NCI-H1436 treated with DMSO at 0.1 percent for 48 hours (cell line): Measurements from ENCODE around the gene CDK18.

Experiments
- DNase-seq: peaks from one replicate; lab custom pipeline; 2025; lab: John Stamatoyannopoulos, UW

CDK18 gene

DNA sequence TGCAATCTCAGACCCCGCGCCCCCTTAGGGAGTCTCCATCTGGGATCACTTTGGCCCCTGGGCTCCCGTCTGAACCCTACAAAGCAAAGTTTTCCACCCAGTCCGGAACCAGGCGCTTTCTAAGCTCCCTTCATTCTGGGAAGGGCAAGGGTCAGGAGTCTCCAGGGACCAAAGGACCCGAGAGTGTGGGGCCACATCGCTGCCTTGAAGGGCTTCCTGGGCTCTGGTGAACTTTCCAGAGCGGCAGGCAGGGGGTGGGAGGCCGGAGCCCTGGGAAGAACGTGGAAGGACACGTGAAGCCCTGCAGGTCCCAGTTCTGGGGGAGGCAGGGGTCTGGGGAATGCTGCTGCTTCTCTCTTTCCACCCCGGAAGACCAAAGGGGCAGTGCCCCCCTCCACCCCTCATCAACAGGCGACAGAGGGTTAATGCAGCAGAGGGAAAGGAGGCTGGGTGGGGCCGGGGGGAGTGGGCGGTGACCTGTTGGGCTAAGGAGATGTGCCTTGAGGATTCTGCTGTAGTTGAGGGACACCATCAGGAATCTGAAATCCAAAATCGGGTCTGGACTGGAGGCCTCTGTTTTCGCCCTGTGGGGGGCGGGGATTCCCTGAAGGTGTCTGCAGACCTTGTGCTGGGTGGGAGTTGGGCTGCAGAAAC is 734 bp downstream of the CDK18 start:
- DNase-seq: no peak

DNA sequence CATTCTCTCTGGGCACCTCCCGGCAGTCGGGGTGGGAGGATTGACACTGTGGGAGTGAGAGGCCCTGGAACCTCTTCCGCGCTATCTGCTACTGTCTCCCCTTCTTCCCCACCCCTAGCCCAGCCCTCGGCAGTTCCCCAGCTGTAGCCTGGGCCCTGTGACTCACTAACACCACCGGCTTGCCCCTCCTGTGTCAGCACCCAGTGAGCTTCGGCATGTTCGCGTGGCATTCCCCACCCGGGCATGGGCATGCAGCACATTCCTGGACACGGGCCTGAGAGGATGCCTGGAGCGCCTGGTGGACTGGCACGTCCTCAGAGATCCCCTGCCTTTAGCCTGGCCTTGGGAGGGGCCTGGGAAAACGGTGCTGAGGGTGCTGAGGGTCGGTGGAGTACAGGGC is 1.3 kb downstream of the CDK18 start:
- DNase-seq: no peak

DNA sequence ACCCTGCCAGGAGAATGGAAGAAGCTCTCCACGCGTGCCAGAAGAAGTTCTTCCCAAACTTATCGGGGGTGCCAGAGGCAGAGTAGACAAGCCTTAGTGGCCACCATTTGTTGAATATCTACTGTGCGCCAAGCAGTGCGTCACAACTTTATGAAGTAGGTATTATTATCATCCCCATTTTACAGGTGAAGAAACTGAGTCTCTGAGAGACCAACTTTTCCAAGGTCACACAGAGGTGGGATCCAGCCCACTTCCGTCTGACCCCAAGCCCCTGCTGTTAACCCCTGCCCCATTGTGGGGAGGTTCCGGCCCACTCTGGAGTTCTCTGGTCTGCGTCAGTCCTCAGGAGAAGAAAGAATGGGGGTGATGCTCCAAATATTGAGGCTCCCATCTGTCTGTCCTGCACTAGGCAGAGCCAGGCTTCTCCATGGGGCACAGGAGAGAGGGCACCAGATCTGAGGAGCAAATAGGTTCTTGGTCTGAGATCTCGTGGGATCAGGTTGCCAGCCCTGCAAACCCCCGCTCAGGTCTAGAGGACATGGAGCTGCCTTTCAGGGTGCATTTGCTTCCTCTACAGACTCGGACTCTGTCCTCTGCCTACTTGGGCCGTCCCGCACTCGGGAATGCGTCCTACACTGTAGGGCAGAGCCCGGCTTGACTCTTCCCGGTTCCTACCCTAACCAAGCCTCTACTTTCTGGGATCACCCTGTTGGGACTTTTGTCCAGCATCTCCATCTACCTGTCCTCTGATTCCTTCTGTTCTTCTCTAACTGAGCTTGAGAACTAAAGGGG is 2.1 kb downstream of the CDK18 start:
- DNase-seq: no peak

DNA sequence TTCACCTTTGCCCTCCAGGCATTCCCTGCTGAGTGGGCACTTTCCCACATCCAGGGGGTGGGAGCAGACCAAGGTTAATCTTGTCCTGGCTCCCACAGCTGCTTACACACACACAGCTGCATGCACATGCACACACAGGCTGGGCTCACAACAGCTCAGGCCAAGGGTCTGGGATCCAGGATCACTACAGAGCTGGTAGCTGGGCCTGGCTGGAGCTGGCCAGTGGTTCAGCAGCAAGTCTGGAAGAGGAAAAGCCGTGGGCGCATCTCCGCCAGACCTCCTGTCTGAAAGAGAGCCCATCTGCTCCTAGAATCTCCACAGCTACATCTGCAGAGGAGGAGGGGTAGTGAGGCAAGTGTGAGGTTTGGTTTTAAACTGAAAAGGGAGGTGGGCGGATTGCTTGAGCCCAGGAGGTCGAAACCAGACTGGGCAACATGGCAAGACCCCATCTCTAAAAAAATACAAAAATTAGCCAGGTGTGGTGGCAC is 3.8 kb downstream of the CDK18 start:
- DNase-seq: no peak

DNA sequence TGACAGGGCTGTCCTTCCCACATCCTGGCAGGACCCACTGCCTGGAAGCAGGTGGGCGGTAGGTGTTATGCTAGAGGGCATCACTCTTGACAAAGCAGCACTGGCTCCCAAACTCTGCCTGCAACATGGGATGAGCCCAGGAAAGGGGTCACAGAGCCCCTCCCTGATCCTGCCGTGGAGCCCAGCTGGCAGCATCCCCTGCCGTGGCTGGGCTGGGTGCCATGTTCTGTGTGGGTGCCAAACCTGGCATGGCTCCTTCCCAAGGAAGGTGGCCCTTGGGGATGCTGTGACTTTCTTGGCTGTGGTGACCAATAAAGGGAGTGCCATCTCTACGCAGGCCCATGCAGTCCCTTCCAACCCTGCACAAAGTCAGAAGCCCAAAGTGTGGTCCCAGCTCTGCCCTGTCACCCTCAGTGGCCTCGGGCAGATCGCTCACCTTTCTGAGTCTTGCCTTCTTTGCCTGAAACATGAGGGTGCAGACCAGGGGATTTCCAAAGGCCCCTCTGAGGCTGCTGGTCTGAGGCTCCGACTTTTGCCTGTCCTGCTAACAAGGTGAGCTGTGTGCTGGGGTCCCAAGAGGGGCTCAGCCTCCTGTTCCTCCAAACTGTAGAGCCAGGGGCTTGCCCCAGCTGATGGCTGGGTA is 6.0 kb downstream of the CDK18 start:
- DNase-seq: no peak

DNA sequence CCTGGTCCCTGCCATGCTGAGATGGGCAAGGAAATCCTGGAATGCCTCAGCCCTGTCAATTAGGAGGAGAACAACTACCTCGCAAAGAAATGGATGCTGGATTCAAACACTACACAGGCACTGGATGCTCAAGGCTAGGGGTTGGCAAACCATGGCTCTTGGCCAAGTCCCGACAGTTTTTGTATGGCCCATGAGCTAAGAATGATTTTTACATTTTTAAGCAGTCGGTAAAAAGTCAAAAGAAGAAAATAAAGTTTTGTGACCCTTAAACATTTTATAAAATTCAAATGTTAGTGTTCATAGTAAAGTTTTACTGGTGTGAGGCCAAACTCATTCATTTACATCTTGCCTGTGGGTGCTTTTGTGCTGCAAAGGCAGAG is 6.5 kb downstream of the CDK18 start:
- no peak for DNase-seq

DNA sequence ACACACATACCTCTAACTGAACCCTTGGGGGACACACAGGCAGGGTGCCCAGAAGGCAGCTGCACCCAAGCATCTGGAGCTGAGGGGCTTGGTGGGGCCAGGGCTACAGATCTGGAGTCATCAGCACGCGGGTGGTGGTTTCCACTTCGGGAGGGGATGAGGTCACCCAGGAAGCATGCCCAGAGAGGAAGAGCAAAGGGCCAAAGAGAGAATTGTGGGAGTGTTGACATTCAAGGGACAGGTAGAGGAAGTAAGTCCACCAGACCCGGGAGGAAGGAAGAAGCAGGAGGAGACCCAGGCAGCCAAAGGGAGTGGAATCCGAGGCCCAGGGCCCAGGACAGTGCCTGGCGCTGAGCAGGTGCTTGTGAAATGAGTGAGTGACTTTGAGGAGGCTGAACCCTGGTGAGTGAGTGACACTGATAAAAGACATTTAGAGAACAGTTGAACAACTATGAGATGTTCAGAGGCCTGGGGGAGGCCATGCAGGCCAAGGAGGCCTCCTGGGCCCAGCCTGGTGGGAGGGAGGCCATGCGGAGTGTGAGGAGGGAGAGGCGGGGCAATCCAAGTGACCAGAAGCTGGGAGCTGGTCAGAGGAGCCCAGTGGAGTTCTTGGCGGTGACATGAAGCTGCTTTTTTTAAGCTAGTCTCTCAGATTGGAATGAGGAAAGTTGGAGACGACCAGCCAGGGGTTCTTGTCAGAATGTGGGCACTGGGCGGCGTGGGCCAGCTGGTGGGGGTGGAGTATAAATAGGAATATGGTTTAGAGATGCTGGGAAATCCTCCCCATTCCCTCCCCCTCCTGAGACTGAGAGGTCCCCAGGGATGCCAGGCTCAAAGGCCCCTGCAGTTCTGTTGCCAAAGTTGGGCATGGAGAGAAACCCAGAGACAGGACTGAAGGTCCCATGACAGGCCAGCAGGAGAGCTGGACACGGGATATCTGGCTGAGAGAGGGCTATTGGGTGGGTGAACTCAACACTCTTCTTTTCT is 7.9 kb downstream of the CDK18 start:
- no peak for DNase-seq

DNA sequence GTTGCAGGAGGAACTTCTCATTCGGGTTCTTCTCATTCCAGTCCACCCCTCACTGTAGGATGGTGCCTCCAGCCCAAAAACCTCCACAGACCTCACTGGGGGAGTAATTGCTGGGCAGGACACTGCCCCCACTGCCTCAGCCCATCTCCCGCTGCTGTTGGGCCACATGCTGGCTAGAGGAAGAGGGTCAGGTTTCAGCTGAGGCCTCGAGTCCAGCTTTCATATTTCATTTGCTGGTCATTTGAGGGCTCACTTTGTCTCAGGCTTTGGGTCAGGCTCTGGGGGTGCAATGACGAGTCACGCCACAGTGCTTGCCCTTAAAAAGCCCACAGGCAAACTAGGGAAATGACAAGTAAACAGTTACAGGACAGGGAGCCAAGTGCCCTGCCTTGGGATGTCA is 9.3 kb downstream of the CDK18 start:
- no peak for DNase-seq

DNA sequence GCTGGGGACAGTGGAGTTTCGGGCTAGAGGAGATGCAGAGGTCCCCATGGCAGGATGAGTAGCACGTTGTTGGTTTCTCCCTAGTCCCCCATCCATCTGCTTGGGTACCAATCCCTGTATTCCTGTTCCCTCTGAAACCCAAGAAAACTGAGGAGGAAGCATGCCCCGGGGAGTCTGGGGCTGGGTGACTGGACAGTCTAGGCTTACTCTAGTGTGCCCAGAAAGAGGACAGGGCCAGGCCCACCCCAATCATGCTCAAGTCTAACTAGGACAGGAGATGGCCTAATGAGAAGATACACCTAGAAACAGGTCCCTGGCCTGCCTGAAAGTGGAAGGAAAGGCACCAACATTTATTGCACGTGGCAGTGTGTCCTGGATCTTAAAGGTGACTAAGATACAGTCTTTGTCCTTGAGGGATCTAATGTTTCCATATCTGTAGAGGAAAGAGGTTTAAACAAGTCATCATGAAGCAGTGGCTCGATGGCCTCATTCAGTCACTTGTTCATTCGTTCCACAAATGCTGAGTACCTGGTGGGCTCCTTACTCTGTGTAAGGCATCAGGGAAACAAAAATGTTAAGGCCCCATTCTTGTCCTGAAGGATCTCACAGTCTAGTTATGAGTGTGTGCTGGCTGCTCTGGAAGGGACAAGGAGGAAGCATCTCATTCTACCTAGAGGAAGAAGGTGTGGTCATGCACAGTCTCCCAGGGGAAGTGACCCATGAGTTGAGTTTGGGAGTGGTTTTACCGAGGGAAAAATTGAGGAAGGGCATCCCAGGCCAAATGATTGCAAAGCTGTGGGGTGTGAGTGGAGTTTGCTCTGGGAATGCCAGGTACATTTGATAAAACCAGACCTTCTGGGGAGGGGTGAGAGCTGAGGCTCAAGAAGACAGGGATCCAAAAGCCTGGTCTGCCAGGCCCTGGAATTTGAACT is 10.0 kb downstream of the CDK18 start:
- DNase-seq: no peak

DNA sequence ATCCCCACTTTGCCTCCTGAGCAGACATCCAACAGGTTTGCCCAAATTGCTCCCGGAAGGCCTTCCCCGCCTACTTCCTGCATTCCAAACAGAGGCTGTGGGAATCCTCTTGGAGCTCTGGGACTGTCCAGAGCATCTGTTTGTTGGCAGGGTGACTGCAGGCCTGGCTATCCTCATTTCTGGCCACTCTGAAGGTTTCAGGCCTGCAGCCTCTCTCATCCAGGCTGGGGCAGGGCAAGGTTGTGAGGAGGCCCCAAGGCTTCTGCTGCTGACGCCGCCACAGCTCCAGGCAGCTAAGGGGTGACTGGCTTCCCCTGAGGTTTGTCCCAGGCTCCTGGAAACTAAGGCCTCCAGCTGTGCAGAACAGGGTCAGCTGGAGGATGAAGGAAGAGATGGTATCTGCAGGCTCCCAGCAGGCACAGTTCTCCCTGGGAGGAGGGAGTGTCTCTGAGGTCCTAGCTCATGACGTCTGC is 11.3 kb downstream of the CDK18 start:
- no peak for DNase-seq

DNA sequence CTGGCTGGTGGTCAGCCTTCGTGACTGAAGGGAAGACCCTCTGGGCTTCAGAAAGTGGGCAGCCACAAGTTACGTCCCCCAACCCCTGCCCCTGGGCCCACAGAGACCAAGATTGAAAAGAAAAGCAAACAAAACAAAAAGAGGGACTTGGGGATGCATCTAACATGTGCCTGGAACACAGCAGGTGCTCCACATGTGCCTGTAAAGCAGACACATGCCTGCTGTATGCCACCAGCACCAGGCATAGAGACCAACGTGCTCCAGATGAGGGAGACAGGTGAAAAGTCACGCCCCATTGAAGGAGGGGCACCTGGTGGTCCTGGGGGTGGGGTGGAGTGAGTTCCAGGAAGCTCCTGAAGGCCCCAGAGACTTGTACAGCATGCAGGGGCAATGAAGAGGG is 11.9 kb downstream of the CDK18 start:
- no peak for DNase-seq

DNA sequence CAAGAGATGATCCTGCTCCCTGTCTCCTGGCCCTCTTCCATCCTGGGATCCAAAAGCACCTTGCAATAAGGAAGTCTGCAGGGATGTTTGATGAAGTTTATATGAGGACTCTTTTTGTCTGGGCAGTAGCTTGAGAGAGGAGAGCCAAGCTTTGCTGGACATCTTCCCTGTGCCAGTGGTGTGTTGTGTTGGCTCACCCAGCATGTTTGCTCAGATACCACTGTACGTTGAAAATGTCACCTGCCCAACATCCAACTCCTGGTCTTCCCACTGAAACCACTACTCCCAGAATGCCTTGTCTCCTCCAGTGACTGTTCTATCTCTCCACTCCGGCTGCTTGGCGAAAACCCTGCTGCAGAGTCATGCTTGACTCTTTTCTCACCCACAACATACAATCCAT is 12.8 kb downstream of the CDK18 start:
- DNase-seq: no peak

DNA sequence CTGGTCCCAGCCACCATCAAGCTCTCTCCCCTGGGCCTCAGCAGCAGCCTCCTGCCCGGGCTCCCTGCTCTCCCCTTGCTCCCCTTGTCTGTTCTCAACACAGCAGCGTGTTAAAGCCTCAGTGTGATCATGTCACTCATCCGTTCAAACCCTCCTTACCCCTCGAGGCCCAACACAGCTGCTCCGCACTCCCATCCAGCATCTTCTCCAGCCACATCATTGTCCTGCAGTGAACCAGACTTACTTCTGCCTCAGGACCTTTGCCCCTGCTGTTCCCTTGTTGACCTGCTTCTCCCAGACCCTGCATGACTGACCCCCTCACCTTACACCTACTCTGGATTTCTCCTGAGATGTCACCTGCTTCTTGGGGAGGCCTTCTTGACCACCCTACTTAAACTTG is 13.3 kb downstream of the CDK18 start:
- no peak for DNase-seq

DNA sequence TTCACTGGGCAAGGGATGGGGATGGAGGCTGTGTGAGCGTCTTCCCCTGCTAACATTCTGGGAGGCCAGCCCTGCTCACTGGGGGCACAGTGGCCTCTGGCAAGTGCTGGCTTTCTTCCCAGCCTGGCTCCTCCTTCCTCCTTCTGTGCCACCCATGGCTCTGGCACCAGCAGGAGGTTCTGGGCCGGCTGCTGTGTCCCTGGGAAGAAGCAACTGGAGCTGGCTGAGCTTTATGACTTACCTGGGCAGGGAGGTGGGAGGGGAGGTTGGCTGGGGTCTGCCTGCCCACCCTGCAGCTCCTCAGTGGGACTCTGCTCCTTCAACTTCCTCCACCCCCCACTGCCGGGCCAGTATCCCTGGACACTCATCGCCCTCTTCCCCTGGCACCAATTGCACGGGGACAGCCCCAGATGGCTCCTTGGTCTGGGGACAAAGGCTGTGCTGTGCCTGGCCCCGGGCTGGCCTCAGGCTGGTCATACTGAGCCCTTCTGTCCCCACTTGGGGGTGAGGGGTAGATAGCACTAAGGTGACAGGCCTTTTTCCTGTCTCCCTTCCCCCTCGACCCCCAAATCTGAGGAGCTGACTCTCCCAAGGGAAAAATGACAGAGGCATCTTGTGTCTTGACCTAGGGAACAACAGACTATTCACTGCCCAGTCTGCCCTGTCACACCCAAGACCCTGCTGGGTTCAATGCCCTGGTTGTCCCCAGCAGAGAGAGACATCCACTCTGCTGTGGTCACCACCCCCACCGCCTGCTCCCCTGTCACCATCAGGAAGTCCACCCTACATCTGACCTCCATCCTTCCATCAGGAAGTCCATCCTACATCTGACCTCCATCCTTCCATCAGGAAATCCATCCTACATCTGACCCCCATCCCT is 14.4 kb downstream of the CDK18 start:
- no peak for DNase-seq

DNA sequence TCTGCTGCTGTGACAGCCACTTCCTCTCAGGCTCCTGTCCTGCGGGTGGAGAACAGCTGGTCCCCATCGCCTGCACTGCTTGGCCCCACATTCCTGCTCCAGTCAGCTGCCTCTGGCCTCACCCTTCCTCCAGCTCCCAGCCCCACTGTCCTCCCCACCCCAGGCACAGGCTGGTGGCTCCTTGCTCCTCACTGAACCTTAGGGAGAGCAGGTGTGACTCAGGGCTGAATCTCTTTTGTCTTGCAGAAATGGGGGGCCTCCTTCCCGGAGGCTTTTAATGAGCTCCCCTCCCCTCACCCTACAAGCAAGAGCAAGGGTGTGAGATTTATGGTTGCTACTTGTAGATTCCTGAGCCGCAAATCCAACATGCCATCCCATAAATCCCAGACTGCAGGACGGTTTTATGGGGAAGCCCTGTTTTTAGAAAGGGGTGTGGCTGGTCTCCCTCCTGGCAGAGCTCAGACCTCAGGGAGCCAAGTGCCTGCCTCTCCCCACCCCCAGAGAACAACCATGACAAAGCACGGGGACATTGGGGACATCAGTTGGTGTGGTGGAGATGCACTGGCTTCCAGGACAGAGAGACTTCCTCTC is 15.2 kb downstream of the CDK18 start:
- no peak for DNase-seq

DNA sequence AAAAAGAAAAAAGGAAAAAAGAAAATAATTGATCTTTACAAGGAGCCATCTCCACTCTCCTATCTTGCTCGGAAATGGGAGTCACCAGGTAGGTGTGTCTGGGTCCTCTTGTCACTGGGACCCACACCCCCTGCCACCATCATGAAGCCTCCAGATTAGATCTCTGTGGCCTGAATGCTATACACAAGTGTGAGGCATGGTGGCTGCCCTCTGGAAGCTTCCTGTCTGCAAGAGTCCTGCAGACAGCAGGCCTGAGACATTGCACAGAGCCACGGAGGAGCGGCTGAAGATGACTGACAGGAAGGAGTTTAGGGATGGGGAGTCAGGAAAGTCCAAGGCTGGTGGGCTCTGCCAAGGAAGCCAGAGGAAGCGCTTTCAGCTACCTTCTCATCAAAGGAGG is 16.2 kb downstream of the CDK18 start:
- DNase-seq: no peak

DNA sequence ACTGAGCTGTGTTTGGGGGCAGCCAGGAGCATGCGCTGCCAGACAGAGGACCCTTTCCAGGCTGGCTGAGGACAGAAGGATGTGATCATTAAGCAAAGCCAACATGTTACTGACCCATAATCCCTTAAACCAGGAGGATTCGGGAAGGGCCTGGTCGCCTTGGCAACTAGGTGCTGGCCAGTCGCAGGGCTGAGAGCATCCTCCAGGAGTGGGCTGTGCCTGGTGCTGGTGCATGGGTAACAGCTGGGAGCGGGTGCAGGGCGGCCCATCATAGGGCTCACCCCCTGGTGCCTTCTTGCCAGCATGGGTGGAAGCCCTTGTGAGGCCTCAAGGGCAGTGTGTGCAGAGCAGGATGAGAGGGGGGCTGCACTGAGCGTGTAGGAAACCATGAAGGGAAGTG is 17.2 kb downstream of the CDK18 start:
- DNase-seq: no peak

DNA sequence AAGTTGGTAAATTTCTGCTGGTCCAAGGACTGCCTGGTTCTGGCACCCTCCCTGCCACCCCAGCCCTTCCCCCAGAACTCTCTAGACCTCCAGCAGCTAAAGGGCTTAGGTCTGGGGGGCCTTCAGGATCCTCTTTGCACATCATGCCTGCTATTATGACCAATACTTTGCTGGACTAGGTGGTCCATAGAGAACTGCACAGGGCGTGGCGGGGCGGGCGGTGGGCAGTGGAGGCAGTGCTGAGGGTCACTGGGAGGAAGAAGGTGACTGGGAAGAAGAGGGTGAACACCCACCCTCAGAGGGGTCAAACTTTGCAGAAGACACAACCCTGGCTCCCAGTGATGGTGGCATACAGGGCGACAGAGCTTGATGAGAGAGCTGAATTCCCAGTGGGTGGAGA is 18.2 kb downstream of the CDK18 start:
- no peak for DNase-seq

DNA sequence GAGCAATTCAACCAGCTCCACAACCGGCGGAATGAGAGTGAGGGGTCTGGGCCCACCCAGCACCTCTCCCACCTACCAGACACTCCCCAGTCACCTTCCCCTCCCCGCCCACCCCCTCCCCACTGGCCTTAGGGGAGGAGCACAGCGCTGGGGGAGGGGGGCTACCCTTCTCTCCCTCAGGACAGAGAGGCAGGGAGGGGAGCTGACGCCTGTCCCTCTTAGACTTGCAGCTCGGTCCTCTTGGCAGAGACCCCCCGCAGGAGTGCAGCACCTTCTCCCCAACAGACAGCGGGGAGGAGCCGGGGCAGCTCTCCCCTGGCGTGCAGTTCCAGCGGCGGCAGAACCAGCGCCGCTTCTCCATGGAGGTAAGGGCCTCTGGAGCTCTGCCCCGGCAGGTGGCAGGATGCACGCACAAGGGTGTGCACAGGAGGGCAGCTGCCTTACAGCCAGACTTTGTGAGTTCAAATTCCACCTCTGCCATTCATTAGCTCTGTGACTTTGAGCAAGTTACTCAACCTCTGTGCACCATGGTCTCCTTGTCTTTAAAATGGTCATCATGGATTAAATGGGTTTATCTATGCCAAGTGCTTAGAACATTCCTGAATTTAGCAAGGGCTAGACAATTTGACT is 18.9 kb downstream of the CDK18 start:
- DNase-seq: no peak
